B cell (primary cell): ENCODE measurements around the gene EEF1A1. TPM values are rescaled to one million over a fixed set of nuclear protein-coding genes. Genes with fewer than 3 reads are reported as not detected.
A peak's percentile ranks its signal among the peaks of the same experiment; 100 is the strongest.

Experiments
- ATAC-seq: fragments of 200-7000 bp; cut with Tn5 transposase; one replicate; pipeline ENCODE4 v1.10.0; 2021; ENCODE audit warnings: low read depth, mild to moderate bottlenecking, moderate number of reproducible peaks, moderate library complexity
- CTCF ChIA-PET: fragments of 350-600 bp; sonication (Branson Sonifier 250); formaldehyde crosslinking; loops from one replicate; lab custom pipeline; 2021; ENCODE audit warnings: antibody characterized with exemption, inconsistent platforms; lab: Charles Lee
- POLR2A ChIA-PET: fragments of 350-600 bp; sonication (Branson Sonifier 250); formaldehyde crosslinking; loops from one replicate; lab custom pipeline; 2021; ENCODE audit warnings: antibody characterized with exemption; lab: Charles Lee
- DNase-seq: peaks from one replicate; pipeline ENCODE4 v3.0.0; 2013
- H2AFZ ChIP-seq: 2 replicates; pipeline ENCODE4 v1.6.1; 2012; ENCODE audit warnings: mild to moderate bottlenecking, low read depth, low read length; ENCODE audit not compliant: insufficient read depth, poor library complexity, severe bottlenecking
- H3K27ac ChIP-seq, 2 donors: 1 replicate in 1 of 2; 2 replicates in 1 of 2; pipeline ENCODE4 v1.5.1; 2012 to 2013; ENCODE audit warnings: low read length in 2 of 2, mild to moderate bottlenecking in 2 of 2, moderate library complexity in 1 of 2
- H3K27me3 ChIP-seq, 4 experiments: fragments of 200-600 bp in 1 of 4; sonication (generic) in 1 of 4; replicated peaks in 1 of 4; 1 replicate in 2 of 4; 2 replicates in 2 of 4; pipeline versions ENCODE4 v1.6.1 to v1.7.0; 2013 to 2016; ENCODE audit warnings: low read length in 3 of 4, mild to moderate bottlenecking in 2 of 4, mixed read lengths in 1 of 4, moderate library complexity in 1 of 4; ENCODE audit not compliant: insufficient read depth in 4 of 4, control insufficient read depth in 3 of 4; ENCODE audit errors: control extremely low read depth in 1 of 4
- H3K36me3 ChIP-seq, 2 experiments: replicated peaks in 1 of 2; 1 replicate in 1 of 2; 2 replicates in 1 of 2; pipeline versions ENCODE4 v1.6.1 to v1.7.1; 2013; ENCODE audit warnings: low read length in 1 of 2; ENCODE audit not compliant: insufficient read depth in 2 of 2, control insufficient read depth in 1 of 2; ENCODE audit errors: control extremely low read depth in 1 of 2, extremely low read depth in 1 of 2
- H3K4me1 ChIP-seq, 2 donors: fragments of 200-600 bp in 1 of 2; sonication (generic) in 1 of 2; 1 replicate in 1 of 2; 2 replicates in 1 of 2; pipeline versions ENCODE4 v1.5.1 to v1.6.1; 2013 to 2017; ENCODE audit warnings: low read length in 2 of 2; ENCODE audit not compliant: control insufficient read depth in 2 of 2, insufficient read depth in 2 of 2
- H3K4me2 ChIP-seq: replicated peaks from 2 replicates; pipeline ENCODE3; 2012; ENCODE audit warnings: mild to moderate bottlenecking, low read depth, low read length; ENCODE audit not compliant: poor library complexity, severe bottlenecking
- H3K4me3 ChIP-seq, 5 experiments: fragments of 200-600 bp in 1 of 5; sonication (generic) in 1 of 5; 1 replicate in 3 of 5; 2 replicates in 2 of 5; pipeline versions ENCODE4 v1.5.1 to v1.7.0; 2011 to 2016; ENCODE audit warnings: low read length in 4 of 5, mild to moderate bottlenecking in 4 of 5, low read depth in 2 of 5, control low read depth in 1 of 5, moderate library complexity in 1 of 5; ENCODE audit not compliant: insufficient read depth in 1 of 5; ENCODE audit errors: control extremely low read depth in 1 of 5, extremely low read depth in 1 of 5
- H3K79me2 ChIP-seq: fragments of 200-600 bp; sonication (generic); one replicate; pipeline ENCODE4 v1.6.0; 2016; ENCODE audit warnings: low read length; ENCODE audit not compliant: control insufficient read depth, insufficient read depth
- H3K9ac ChIP-seq: fragments of 200-600 bp; sonication (generic); 2 replicates; pipeline ENCODE4 v1.6.1; 2017; ENCODE audit warnings: mild to moderate bottlenecking, low read length, moderate library complexity
- H3K9me3 ChIP-seq, 3 donors: one replicate each; pipeline versions ENCODE4 v1.6.1 to v1.7.1; 2013; ENCODE audit warnings: low read length in 2 of 3; ENCODE audit not compliant: control insufficient read depth in 2 of 3, insufficient read depth in 1 of 3; ENCODE audit errors: control extremely low read depth in 1 of 3
- H4K20me1 ChIP-seq: 2 replicates; pipeline ENCODE4 v1.6.0; 2012; ENCODE audit warnings: mild to moderate bottlenecking, low read length; ENCODE audit not compliant: insufficient read depth, control insufficient read depth, poor library complexity, severe bottlenecking
- H3K27ac Mint-ChIP-seq: one replicate; pipeline ENCODE4 v1.8.0; 2021; ENCODE audit warnings: mixed read lengths
- H3K27me3 Mint-ChIP-seq: one replicate; pipeline ENCODE4 v1.8.0; 2021; ENCODE audit warnings: mixed read lengths
- H3K4me1 Mint-ChIP-seq: one replicate; pipeline ENCODE4 v1.8.0; 2021; ENCODE audit warnings: mixed read lengths
- H3K4me3 Mint-ChIP-seq: one replicate; pipeline ENCODE4 v1.8.0; 2021; ENCODE audit warnings: mixed read lengths
- H3K9me3 Mint-ChIP-seq: one replicate; pipeline ENCODE4 v1.8.0; 2022; ENCODE audit warnings: mixed read lengths; ENCODE audit not compliant: insufficient read depth
- CTCF ChIP-seq: fragments of 200-600 bp; IDR thresholded peaks from one replicate; pipeline ENCODE4 v1.8.0; 2022; ENCODE audit warnings: antibody characterized with exemption, mild to moderate bottlenecking
- EZH2 ChIP-seq: IDR thresholded peaks from 2 replicates; pipeline ENCODE4 v1.6.1; 2012; ENCODE audit warnings: borderline replicate concordance, low read depth, mild to moderate bottlenecking, moderate library complexity, low read length; ENCODE audit not compliant: insufficient read depth, poor library complexity, severe bottlenecking
- WGBS: methylation state at CpG from one replicate; pipeline ENCODE4 v1.1.5; 2013; ENCODE audit warnings: missing lambda C conversion rate; ENCODE audit not compliant: insufficient coverage; 5-methylcytosine and 5-hydroxymethylcytosine counted together
- intact Hi-C: fragments of 100-400 bp; cut with micrococcal nuclease; formaldehyde crosslinking; loops from one replicate; pipeline ENCODE4 v1.10.0; 2022
- polyA plus RNA-seq: library from polyadenylated mRNA; depleted of rRNA; stranded (reverse); fragments of >200 nt; gene quantifications from 2 replicates; pipeline ENCODE4 v1.2.3, GENCODE V29; 2012
- total RNA-seq, 2 donors: library from RNA; stranded (reverse); fragments of 120-200 nt in 1 of 2; gene quantifications; 1 replicate in 1 of 2; 2 replicates in 1 of 2; pipeline versions ENCODE4 v1.2.3 to v1.2.4, GENCODE V29; 2013 to 2022

EEF1A1 gene
- total and polyA plus RNA-seq, 2 donors (not counting 1 experiment from before 2014, with no cell fraction given): 9,671 to 12,769 TPM

- ChIA-PET POLR2A (no interaction called here), CTCF (no interaction called here)
- H3K4me3 Mint-ChIP-seq: no peak overlapping the region
- Histone ChIP-seq H3K79me2 (peaks cover 17% of the 10 kb centered on the region), H3K27ac (no peak overlapping the region), H3K9me3 (peaks cover 0 to 3% (median 0%) of the 10 kb centered on the region in 3 donors), H3K9ac (no peak overlapping the region), H3K4me1 (no peaks in the 10 kb centered on the region), H3K27me3 (no peaks in the 10 kb centered on the region), H3K4me3 (no peak overlapping the region), H3K4me2 (no peak overlapping the region), H4K20me1 (peaks cover 5% of the 10 kb centered on the region), H3K36me3 (peaks cover 12 to 70% of the 10 kb centered on the region in 2 experiments), H2AFZ (no peak overlapping the region)
- no peak for DNase-seq
- no peaks in the 10 kb centered on the region for H3K27me3 Mint-ChIP-seq
- no peak for ATAC-seq
- no peak overlapping the region for H3K27ac Mint-ChIP-seq
- intact Hi-C loops: no loop called here
- peaks cover 5% of the 10 kb centered on the region for H3K4me1 Mint-ChIP-seq
- no peaks in the 10 kb centered on the region for H3K9me3 Mint-ChIP-seq
- TF ChIP-seq EZH2 (no peak), CTCF (no peak)
These were observed 29.5 kb downstream of the EEF1A1 start for GRCh38 chr6:73491377-73491776.

- Histone ChIP-seq H3K4me1 (no peaks in the 10 kb centered on the region), H3K9me3 (peaks cover 0 to 3% (median 0%) of the 10 kb centered on the region in 3 donors), H3K27ac (no peak overlapping the region), H3K4me3 (no peak overlapping the region), H4K20me1 (peaks cover 5% of the 10 kb centered on the region), H3K4me2 (no peak overlapping the region), H3K27me3 (no peaks in the 10 kb centered on the region), H3K9ac (no peak overlapping the region), H3K36me3 (peaks cover 6 to 79% of the 10 kb centered on the region in 2 experiments), H2AFZ (no peak overlapping the region), H3K79me2 (peaks cover 17% of the 10 kb centered on the region)
- Mint-ChIP-seq H3K4me1 (peaks cover 5% of the 10 kb centered on the region), H3K27me3 (no peaks in the 10 kb centered on the region), H3K9me3 (no peaks in the 10 kb centered on the region), H3K4me3 (no peak overlapping the region), H3K27ac (peak overlapping the region; percentile 3)
- DNase-seq (no peak), ATAC-seq (no peak)
- intact Hi-C loops: no loop called here
- POLR2A ChIA-PET: no interaction called here
- 93% methylated on average over 3 of the region's 7 CpGs for WGBS
- TF ChIP-seq EZH2: no peak
- no peak for TF ChIP-seq CTCF
- CTCF ChIA-PET: no interaction called here
These were observed 33.4 kb downstream of the EEF1A1 start for GRCh38 chr6:73487473-73487872.
